ENCODE measurements around the gene CNN1. TPM values are rescaled to one million over a fixed set of nuclear protein-coding genes. Genes with fewer than 3 reads are reported as not detected.

Gene CNN1
- total and polyA plus RNA-seq, 9 of the 15 experiments (the other 6 are each of a cell fraction or from before 2014, with no cell fraction given): 0.23 to 10.6 (median 5.2) TPM

DNA sequence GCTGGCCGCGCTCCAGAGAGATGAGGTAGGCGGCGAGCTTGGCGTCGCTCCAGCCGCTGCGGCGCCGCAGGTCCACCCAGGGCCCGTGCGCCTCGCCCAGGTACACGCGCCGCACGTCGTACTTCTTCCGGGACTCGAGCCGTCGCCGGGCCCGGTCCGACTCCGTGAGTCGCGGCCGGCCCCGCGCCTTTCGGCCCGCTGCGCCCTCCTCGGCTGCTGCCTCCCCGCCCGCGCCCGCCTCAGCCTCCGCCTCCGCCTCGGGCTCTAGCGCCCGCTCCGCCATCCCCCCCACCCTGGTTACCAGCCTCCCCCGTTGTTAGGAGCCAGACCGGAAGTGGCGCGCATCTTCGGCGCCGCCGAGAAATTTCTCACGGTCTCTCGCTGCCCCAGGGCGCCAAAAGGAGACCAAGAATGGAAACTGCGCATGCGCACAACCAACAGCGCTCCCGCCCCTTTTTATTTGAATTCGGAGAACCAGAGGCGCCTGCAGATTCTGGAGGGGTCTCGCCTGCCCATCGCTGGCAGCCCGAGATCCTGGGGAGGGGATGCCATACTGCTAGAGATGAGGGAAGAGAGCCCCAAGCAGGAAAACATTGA, 33.0 kb upstream of the CNN1 start, which contains the start of gene ZNF653 (continued):
- TF ChIP-seq GABPA (tag; conservative IDR thresholded peaks at IDR 0.05; ENCODE audit: low read depth) (peak; percentile 98), NR2C1 (IDR thresholded peaks at IDR 0.05) (peak; percentile 51; the same call in 1 of the 2 replicates), NR2C1 (tag; IDR thresholded peaks at IDR 0.05) (peak; percentile 31; the same call in 1 of the 2 replicates), NFIC (IDR thresholded peaks at IDR 0.05) (peak; percentile 92), TRIM28 (IDR thresholded peaks at IDR 0.05) (no peak), C11orf30 (IDR thresholded peaks at IDR 0.05; ENCODE audit: low read depth) (peak; percentile 61), SMARCA4 (IDR thresholded peaks at IDR 0.05) (no peak), POU5F1 (IDR thresholded peaks at IDR 0.05; ENCODE audit: borderline replicate concordance, low read depth, low read length, partially characterized antibody) (peak; percentile 62)
- TF ChIP-seq, protein P1, sequence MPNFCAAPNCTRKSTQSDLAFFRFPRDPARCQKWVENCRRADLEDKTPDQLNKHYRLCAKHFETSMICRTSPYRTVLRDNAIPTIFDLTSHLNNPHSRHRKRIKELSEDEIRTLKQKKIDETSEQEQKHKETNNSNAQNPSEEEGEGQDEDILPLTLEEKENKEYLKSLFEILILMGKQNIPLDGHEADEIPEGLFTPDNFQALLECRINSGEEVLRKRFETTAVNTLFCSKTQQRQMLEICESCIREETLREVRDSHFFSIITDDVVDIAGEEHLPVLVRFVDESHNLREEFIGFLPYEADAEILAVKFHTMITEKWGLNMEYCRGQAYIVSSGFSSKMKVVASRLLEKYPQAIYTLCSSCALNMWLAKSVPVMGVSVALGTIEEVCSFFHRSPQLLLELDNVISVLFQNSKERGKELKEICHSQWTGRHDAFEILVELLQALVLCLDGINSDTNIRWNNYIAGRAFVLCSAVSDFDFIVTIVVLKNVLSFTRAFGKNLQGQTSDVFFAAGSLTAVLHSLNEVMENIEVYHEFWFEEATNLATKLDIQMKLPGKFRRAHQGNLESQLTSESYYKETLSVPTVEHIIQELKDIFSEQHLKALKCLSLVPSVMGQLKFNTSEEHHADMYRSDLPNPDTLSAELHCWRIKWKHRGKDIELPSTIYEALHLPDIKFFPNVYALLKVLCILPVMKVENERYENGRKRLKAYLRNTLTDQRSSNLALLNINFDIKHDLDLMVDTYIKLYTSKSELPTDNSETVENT (CRISPR knock-in tag; IDR thresholded peaks at IDR 0.05): peak; percentile 74
- TF ChIP-seq, protein P2, sequence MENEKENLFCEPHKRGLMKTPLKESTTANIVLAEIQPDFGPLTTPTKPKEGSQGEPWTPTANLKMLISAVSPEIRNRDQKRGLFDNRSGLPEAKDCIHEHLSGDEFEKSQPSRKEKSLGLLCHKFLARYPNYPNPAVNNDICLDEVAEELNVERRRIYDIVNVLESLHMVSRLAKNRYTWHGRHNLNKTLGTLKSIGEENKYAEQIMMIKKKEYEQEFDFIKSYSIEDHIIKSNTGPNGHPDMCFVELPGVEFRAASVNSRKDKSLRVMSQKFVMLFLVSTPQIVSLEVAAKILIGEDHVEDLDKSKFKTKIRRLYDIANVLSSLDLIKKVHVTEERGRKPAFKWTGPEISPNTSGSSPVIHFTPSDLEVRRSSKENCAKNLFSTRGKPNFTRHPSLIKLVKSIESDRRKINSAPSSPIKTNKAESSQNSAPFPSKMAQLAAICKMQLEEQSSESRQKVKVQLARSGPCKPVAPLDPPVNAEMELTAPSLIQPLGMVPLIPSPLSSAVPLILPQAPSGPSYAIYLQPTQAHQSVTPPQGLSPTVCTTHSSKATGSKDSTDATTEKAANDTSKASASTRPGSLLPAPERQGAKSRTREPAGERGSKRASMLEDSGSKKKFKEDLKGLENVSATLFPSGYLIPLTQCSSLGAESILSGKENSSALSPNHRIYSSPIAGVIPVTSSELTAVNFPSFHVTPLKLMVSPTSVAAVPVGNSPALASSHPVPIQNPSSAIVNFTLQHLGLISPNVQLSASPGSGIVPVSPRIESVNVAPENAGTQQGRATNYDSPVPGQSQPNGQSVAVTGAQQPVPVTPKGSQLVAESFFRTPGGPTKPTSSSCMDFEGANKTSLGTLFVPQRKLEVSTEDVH (IDR thresholded peaks at IDR 0.05; ENCODE audit: low read depth, partially characterized antibody): peak; percentile 47
- TF ChIP-seq, protein P3, sequence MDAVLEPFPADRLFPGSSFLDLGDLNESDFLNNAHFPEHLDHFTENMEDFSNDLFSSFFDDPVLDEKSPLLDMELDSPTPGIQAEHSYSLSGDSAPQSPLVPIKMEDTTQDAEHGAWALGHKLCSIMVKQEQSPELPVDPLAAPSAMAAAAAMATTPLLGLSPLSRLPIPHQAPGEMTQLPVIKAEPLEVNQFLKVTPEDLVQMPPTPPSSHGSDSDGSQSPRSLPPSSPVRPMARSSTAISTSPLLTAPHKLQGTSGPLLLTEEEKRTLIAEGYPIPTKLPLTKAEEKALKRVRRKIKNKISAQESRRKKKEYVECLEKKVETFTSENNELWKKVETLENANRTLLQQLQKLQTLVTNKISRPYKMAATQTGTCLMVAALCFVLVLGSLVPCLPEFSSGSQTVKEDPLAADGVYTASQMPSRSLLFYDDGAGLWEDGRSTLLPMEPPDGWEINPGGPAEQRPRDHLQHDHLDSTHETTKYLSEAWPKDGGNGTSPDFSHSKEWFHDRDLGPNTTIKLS (IDR thresholded peaks at IDR 0.05; ENCODE audit: borderline replicate concordance, low read depth): peak; percentile 12; the same call in 1 of the 2 replicates
- TF ChIP-seq, protein P4, sequence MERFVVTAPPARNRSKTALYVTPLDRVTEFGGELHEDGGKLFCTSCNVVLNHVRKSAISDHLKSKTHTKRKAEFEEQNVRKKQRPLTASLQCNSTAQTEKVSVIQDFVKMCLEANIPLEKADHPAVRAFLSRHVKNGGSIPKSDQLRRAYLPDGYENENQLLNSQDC (CRISPR knock-in tag; IDR thresholded peaks at IDR 0.05): 0 out of 2 replicates have a peak, but pooled peaks have one; percentile 36
- TF ChIP-seq, protein P5, sequence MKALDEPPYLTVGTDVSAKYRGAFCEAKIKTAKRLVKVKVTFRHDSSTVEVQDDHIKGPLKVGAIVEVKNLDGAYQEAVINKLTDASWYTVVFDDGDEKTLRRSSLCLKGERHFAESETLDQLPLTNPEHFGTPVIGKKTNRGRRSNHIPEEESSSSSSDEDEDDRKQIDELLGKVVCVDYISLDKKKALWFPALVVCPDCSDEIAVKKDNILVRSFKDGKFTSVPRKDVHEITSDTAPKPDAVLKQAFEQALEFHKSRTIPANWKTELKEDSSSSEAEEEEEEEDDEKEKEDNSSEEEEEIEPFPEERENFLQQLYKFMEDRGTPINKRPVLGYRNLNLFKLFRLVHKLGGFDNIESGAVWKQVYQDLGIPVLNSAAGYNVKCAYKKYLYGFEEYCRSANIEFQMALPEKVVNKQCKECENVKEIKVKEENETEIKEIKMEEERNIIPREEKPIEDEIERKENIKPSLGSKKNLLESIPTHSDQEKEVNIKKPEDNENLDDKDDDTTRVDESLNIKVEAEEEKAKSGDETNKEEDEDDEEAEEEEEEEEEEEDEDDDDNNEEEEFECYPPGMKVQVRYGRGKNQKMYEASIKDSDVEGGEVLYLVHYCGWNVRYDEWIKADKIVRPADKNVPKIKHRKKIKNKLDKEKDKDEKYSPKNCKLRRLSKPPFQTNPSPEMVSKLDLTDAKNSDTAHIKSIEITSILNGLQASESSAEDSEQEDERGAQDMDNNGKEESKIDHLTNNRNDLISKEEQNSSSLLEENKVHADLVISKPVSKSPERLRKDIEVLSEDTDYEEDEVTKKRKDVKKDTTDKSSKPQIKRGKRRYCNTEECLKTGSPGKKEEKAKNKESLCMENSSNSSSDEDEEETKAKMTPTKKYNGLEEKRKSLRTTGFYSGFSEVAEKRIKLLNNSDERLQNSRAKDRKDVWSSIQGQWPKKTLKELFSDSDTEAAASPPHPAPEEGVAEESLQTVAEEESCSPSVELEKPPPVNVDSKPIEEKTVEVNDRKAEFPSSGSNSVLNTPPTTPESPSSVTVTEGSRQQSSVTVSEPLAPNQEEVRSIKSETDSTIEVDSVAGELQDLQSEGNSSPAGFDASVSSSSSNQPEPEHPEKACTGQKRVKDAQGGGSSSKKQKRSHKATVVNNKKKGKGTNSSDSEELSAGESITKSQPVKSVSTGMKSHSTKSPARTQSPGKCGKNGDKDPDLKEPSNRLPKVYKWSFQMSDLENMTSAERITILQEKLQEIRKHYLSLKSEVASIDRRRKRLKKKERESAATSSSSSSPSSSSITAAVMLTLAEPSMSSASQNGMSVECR (CRISPR knock-in tag; IDR thresholded peaks at IDR 0.05): peak; percentile 18; the same call in 1 of the 2 replicates
- TF ChIP-seq, protein P6, sequence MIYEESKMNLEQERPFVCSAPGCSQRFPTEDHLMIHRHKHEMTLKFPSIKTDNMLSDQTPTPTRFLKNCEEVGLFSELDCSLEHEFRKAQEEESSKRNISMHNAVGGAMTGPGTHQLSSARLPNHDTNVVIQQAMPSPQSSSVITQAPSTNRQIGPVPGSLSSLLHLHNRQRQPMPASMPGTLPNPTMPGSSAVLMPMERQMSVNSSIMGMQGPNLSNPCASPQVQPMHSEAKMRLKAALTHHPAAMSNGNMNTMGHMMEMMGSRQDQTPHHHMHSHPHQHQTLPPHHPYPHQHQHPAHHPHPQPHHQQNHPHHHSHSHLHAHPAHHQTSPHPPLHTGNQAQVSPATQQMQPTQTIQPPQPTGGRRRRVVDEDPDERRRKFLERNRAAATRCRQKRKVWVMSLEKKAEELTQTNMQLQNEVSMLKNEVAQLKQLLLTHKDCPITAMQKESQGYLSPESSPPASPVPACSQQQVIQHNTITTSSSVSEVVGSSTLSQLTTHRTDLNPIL (CRISPR knock-in tag; IDR thresholded peaks at IDR 0.05): no peak
